ENCODE measurements around the gene HNRNPA2B1. TPM values are rescaled to one million over a fixed set of nuclear protein-coding genes. Genes with fewer than 3 reads are reported as not detected.

Gene HNRNPA2B1
- 52.0 and 105 TPM in 2 replicates for total RNA-seq

DNA sequence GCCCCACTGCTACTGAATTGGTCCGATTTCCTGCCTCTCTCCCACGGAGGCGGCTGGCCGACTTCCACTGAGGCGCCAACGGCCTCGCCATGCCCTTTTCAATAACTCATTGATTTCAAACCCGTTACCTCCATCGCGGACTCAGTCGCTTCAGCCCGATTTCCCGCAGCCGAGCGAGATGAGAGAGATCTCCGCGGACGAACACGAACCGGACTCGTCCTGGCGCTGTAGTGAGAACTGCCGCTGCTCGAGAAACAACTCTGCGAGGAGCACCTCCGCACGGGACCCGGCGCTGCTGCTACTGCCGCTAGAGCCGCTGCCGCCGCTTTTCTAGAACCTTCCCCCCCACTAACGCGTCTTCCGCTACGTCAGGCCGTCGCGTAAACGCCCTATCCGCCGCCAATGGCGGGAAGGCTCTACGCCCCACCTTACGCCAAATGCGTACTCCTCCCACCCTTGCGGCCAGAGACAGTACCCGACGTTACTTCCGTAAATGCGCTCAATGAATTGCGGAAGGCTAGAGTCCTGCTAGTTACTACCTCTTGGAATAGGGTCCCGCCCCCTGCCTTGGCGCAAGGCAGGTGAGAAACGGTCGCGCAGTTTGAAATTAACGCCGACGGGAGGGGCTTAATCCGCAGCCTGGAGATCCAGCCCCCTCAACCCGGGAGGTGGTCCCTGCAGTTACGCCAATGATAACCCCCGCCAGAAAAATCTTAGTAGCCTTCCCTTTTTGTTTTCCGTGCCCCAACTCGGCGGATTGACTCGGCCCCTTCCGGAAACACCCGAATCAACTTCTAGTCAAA lies at the start of gene HNRNPA2B1:
TSS of gene HNRNPA2B1 (minus strand) at position 303 of the 803 bp plus-strand sequence. CDS start at position 134, 169 bp downstream.

DNA sequence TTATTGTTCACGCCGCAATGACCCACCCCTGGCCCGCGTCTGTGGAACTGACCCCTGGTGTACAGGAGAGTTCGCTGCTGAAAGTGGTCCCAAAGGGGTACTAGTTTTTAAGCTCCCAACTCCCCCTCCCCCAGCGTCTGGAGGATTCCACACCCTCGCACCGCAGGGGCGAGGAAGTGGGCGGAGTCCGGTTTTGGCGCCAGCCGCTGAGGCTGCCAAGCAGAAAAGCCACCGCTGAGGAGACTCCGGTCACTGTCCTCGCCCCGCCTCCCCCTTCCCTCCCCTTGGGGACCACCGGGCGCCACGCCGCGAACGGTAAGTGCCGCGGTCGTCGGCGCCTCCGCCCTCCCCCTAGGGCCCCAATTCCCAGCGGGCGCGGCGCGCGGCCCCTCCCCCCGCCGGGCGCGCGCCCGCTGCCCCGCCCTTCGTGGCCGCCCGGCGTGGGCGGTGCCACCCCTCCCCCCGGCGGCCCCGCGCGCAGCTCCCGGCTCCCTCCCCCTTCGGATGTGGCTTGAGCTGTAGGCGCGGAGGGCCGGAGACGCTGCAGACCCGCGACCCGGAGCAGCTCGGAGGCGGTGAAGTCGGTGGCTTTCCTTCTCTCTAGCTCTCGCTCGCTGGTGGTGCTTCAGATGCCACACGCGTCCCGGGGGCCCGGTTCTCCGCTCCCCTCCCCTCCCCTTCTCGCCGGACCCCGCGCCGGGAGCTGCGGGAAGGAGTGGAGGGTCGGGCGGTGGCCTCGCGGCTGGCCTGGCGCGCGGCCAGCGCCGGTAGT lies 887 bp upstream of the HNRNPA2B1 start, which contains the start of gene CBX3:
TSS of gene CBX3 (plus strand) at position 499 of the 772 bp plus-strand sequence. CDS start 1,254 bp downstream, outside the sequence.

DNA sequence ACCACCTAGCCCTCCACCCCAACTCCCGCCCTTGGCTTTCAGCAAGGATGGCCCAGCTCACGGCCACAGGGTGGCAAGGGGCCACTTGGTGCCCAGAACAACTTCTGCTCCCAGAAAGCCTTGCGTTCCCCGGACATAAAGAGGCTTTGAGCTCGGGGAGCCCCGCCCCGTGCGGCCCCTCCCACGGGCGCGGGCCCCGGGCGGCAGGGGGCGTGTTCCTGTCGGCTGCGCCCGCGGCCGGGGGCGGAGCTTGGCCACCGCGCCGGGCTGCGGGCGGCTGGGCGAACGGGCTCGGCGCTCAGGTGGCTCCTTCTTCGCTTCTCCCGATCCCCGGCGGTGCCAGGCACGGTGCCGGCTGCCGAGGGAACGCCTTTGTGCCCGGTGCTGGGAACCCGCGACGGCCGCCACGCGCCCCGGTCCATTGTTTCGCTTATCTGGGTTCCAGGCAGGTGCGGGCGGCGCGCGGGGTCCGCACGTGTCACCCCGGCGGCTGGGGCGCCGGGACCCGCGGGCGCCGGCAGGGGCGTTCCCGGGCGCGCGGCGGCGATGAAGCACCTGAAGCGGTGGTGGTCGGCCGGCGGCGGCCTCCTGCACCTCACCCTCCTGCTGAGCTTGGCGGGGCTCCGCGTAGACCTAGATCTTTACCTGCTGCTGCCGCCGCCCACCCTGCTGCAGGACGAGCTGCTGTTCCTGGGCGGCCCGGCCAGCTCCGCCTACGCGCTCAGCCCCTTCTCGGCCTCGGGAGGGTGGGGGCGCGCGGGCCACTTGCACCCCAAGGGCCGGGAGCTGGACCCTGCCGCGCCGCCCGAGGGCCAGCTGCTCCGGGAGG lies 48.4 kb downstream of the HNRNPA2B1 start, which contains the start of gene NFE2L3:
TSS of gene NFE2L3 (plus strand) at position 246 of the 829 bp plus-strand sequence. CDS start at position 547, 301 bp downstream.

Other genes with a start within 250 kb of the HNRNPA2B1 start
- gene NFE2L3, start 48.5 kb downstream of the HNRNPA2B1 start, total RNA-seq = 72.5 and 101 TPM in 2 replicates
- gene CBX3, start 999 bp upstream of the HNRNPA2B1 start, total RNA-seq = 110 and 145 TPM in 2 replicates
- 0.30 and 0.32 TPM in 2 replicates for gene SNX10, start 91.1 kb upstream of the HNRNPA2B1 start, total RNA-seq